Measurements from ENCODE around the gene TEX2.

TEX2 gene, protein sequence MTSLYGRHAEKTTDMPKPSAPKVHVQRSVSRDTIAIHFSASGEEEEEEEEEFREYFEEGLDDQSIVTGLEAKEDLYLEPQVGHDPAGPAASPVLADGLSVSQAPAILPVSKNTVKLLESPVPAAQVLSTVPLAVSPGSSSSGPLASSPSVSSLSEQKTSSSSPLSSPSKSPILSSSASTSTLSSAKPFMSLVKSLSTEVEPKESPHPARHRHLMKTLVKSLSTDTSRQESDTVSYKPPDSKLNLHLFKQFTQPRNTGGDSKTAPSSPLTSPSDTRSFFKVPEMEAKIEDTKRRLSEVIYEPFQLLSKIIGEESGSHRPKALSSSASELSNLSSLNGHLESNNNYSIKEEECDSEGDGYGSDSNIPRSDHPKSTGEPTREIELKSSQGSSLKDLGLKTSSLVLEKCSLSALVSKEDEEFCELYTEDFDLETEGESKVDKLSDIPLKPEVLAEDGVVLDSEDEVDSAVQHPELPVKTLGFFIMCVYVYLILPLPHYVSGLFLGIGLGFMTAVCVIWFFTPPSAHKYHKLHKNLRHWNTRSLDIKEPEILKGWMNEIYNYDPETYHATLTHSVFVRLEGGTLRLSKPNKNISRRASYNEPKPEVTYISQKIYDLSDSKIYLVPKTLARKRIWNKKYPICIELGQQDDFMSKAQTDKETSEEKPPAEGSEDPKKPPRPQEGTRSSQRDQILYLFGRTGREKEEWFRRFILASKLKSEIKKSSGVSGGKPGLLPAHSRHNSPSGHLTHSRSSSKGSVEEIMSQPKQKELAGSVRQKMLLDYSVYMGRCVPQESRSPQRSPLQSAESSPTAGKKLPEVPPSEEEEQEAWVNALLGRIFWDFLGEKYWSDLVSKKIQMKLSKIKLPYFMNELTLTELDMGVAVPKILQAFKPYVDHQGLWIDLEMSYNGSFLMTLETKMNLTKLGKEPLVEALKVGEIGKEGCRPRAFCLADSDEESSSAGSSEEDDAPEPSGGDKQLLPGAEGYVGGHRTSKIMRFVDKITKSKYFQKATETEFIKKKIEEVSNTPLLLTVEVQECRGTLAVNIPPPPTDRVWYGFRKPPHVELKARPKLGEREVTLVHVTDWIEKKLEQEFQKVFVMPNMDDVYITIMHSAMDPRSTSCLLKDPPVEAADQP

DNA sequence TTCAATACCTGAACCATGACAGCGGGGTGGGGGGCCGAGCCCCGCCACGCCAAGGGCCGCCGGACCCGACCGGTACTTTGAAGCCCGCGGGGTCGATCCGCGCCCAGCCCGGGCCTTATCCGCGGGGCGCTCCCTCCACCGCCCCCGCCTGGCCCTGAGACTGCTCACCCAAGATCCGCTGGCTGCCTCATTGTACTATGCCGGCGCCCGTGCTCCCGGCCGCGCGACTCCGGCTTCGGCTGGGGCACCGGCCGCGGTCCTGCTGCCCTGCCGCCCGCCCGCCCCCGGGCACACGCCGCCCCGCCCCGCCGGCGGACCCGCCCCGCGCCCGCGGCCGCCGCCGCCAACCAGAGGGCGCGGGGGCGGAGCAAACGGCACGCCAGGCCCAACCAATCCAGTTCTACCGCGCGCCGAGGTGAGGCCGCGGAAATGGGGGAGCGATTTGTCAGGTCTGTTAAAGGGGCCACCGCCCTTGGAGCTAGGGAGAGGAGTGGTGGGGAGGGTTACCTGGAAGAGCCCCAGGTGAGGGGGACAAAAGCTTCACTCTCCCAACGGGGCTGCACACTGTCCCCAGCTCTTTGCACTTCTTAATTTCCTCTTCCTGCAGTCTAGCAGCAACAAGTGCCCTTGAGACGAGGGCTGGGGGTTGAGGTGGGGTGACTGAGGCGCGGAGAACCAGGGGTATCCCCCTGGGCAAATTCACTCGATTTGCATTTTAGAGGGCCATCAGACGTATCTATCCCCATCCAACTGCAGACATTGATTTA is at the start of gene TEX2:
Gene TEX2 (minus strand): TSS at position 261 of the 767 bp plus-strand sequence. CDS start 49,043 bp downstream, outside the sequence.
- peak; percentile 97 for DNase-seq (ENCODE audit: insufficient read length, low spot score)
- peak; percentile 78 for FAIRE-seq

DNA sequence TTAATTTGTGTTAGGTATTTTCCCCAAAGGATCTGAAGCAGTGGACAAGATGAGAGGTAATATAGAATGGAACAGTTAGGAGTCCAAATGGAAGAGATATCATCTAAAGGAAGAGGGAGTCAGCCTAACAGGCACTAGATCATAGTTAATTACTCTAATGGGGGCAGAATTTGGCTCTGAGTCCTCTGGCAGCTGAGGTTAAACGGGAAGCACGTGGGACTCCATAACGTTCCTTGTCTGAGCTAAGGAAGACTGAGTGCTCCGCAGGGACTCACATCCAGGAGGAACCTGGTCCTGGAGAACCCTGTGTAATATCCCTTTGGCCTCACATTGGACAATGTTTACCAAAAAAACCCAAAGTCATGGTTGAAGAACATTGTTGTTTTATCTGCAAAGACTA is 46.6 kb upstream of the TEX2 start:
- FAIRE-seq: no peak
- DNase-seq (ENCODE audit: insufficient read length, low spot score): no peak

DNA sequence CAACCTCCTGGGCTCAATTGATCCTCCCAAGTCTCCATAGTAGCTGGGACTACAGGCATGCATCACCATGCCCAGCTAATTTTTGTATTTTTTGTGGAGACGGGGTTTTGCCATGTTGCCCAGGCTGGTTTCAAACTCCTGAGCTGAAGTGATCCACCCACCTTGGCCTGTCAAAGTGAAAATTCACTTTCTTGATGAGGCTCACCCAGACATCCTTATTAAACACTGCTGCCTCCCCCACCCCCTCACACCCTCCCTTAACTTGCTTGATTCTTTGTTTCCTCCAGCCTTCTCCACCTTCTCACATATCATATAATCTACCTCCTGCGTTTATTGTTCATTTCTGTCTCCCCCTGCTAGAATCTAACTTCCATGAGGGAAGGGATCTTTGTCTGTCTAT is 46.0 kb upstream of the TEX2 start:
- no peak for FAIRE-seq

DNA sequence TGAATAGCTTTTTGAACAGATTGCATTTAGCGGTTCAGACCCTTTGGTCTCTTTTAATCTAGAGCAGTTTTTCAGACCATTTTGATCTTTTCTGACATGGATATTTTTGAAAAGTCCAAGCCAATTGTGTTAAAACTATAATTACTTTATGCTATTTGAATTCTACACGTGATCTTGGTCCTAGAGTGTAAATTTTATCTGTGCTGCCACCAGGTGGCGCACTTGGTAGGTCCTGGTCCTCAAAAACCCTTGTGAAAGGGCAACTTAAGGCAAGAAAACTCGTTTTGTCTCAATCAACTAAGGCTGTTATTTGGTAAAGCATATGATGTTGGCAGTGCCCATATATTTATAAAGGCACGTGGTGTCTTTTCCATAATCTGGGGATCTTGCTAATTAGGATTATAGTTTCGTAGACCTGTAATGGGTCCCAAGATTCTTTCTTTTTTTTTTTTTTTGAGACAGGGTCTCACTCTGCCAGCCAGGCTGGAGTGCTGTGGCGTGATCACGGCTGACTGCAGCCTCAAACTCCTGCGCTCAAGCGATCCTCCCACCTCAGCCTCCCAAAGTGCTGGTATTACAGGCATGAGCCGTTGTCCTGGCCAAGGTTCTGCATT is 43.9 kb upstream of the TEX2 start:
- peak; percentile 56 for DNase-seq (ENCODE audit: insufficient read length, low spot score)
- peak; percentile 93 for FAIRE-seq

More for the DNA sequence above, 46.0 kb upstream of the TEX2 start:
- DNase-seq (ENCODE audit: insufficient read length, low spot score): no peak

DNA sequence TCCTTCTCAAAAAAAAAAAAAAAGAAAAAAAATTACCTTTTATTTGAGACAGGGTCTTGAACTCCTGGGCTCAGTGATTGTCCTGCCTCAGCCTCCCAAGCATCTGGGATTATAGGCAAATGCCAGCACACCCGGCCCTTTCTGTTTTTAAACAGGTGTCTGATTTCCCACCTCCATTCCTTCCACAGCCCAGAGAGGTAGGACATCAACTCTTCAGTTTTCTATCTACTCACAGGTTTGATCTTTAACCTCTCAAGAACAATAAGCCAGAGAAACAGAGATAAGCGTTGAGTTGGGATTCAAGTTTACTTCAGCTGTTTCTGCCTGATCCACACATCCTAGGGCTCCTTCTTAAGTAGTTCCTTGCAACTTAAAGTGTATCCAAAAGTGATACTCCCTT is 41.5 kb upstream of the TEX2 start:
- no peak for FAIRE-seq
- DNase-seq (ENCODE audit: insufficient read length, low spot score): no peak

DNA sequence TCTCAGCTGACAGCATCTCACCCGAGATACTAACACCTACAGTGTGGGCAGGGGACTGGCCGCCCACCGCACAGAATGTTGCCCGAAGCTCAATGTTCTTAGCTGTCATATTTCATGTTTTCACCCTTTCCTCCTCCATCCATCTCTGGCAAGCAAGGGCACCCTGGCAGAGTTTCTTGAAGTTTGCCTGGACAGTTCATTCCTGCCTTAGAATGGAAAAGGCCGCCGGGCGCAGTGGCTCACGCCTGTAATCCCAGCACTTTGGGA is 37.6 kb upstream of the TEX2 start:
- FAIRE-seq (no peak), DNase-seq (ENCODE audit: insufficient read length, low spot score) (no peak)

DNA sequence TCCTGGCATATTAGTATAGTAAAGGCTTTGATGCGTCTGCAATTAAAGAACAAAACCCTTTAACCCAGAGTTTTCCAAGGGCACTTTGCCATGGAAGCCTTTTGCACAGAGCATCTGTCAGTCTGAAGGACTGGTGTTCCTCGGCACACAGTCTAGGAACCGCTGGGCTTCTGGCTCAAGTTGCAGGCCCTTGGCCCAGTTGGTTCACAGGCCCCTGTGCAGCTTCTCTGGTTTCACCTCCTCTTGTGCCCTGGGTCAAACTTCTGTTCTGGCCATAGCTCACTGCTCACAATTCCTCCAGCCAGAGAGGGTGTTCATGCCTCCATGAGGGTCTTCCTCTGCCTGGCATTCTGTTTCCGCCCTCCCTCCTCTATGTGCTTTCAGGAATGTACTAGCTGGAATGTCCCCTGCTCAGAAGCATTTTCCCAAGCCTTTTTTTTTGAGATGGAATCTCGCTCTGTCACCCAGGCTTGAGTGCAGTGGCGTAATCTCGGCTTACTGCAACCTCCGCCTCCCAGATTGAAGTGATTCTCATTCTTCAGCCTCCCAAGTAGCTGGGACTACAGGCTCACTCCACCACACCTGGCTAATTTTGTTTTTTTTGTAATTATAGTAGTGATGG is 34.5 kb upstream of the TEX2 start:
- DNase-seq (ENCODE audit: insufficient read length, low spot score) (no peak), FAIRE-seq (no peak)

DNA sequence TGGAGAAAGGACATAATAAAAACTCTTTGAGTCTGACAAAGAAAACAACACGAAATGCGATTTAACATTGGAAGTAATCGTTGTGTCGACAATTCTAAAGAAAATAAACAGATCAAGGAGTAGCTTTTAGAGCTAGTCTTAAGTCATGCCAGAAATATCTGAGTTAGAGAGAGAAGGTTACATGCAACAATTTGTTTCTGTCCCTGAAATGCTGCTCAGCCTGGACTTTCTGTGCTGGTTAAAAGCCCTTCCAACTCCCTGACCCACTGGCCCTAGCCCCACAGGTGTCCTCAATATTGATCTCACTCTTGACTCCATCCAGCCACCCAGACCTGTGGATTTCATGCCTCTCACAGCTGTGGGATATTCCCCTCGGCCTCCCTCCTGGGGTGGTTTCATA is 33.2 kb upstream of the TEX2 start:
- DNase-seq (ENCODE audit: insufficient read length, low spot score) (no peak), FAIRE-seq (no peak)

DNA sequence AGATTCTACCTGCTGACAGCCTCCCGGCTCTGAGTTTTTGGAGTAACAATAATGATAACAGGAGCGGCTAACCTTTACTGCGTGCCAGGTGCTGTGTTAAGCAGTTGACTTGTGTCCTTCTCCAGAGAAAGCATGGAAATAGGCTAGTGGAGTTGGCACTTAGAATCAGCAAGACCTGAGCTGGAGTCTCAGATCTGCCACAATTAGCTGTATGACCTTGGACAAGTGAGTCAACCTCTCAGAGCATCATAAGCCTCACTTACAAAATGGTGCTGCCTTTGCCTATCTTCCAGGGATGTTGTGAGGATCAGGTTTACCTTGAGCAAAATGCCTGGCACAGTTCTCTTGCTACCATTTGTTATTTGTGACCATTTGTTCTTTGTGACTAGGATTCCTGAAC is 32.1 kb upstream of the TEX2 start:
- FAIRE-seq: no peak
- DNase-seq (ENCODE audit: insufficient read length, low spot score): no peak

DNA sequence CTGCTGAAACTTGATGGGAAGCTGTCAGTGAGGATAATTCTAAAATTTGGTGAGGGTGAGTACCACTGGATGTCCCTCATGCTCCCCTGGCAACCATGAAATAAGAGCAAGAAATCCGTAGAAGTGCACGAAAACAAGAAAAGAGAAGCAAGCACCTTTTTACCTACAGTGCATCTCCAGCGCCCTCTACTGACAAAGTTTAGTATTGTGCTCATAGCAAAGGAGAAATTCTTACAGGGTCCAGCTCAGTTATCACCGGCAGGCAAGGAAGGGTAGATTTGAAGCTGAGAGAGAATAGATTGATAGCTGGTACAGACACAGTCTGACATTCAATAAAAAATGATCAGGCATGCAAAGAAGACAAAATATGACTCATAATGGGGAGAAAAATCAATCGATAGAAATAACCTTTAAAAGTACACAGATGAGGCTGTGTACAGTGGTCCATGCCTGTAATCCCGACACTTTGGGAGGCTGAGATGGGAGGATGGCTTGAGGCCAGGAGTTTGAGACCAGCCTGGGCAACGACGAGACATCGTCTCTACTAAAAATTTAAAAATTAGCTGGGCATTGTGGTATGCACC is 28.3 kb upstream of the TEX2 start:
- FAIRE-seq: no peak

DNA sequence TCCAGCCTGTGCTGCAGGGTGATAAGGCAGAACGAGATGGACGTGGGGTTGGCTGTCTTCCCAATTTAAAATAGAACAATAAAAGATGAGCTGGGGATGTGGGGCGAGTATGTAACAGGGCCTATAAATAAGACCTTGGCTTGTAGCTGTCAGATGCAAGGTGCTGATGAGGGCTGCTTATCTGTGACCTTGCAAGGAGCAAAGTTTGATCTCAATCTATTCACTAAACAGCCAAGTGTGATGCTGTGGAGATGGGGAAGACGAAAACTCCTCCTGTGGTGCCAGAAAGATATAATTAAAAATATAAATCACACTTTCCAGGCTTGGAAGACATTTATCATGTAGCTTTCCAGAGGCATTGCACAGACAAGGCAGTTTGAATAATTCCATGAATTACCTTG is 26.7 kb upstream of the TEX2 start:
- DNase-seq (ENCODE audit: insufficient read length, low spot score) (no peak), FAIRE-seq (no peak)

More for the DNA sequence above, 28.3 kb upstream of the TEX2 start:
- no peak for DNase-seq (ENCODE audit: insufficient read length, low spot score)

DNA sequence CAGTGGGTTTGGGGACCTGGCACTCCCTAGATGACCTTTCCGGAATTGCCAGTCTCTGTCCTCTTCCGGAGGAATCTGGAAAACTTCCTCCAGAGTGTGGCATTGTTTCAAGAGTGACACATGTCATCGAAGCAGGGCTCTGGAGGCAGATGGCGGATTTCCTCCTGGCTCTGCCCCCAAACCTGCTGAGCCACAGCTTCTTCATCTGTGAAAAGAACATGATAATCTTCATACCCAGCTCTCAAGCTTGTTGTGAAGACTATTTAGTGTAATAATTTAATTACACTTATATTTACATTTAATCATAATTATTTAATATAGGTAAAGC is 19.7 kb upstream of the TEX2 start:
- FAIRE-seq (no peak), DNase-seq (ENCODE audit: insufficient read length, low spot score) (no peak)

DNA sequence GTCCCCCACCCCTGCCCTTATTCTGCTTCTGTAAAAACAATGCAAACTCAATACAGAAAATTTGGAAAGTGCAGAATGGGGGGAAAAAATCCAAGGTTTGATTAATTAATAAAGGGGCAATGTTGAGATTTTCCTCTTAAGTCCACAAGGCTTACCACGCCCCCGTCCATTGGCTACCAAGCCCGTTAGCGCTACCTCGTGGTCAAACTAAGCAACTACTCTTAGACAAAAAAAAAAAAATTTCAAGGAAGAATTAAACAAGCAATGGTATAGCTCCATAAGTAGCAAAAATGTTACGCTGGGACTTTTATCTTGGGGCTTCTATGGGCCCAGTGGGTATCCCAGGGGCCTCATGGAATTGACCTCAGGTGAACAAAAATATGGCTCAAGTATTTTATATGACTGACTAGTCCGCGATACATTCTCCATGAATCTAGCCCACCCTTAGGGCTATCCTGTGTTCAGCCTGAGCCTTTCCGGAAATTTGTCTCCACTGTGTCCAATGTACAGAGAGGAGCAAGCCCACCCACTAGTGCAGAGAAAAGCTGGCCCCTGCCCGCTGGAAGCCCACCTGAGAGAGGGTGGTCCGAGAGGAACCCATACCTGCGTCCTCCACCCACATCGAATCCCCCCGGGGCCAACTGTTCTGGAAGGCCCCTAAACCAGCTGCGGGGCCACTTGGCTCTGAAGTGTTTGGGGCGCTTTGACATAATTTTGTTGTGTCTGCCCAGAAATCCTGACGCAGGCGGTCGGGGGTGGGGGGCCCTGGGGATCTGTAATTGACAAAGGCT is 19.1 kb upstream of the TEX2 start:
- DNase-seq (ENCODE audit: insufficient read length, low spot score) (peak; percentile 50), FAIRE-seq (peak; percentile 76)

DNA sequence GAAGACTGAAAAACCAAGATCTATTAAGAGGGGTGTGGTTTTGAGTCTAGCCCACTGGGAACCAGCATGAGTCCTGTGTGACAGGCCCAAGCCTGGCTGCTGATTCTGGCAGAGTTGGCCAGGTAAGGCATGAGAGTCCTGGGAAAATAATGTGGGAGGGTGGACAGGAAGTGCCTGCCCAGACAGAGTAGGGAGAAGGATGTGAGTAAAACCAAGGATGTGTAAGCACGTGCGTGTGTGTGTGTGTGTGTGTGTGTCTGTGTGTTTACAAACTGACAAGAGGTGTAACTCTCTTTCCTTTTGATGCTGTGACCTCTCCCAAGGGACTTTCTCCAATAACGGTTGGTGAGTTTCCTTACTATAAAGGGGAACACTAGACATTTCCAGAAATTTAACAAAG is 15.6 kb upstream of the TEX2 start:
- no peak for DNase-seq (ENCODE audit: insufficient read length, low spot score)
- peak; percentile 44 for FAIRE-seq

DNA sequence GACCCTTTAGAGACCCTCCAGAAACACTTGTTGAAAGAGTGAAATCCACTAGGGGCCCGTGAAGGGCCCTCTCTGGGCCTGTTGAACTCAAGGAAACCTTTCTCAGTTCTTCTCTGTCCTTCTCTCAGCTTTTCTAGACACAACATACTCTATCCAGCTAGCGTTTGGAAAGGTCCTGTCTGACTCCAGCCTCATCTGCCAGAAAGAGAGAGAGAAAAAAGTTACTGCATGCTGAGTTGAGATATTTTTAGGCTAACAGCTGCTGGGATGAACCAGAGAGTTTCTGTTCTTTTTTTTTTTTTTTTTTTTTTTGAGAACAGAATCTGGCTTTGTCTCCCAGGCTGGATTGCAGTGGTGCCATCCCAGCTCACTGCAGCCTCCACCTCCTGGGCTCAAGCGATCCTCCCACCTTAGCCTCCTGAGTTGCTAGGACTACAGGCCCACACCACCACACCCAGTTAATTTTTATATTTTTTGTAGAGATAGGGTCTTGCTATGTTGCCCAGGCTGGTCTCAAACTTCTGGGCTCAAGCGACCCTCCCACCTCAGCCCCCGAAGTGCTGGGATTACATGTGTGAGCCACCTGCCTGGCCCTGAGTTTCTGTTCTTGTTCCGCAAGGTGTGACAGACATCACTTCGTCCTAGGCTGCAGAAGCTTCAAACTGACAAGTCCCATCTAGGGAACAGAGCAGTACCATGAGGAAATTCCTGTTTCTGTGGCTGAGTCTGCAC is 14.9 kb upstream of the TEX2 start:
- DNase-seq (ENCODE audit: insufficient read length, low spot score) (no peak), FAIRE-seq (no peak)

DNA sequence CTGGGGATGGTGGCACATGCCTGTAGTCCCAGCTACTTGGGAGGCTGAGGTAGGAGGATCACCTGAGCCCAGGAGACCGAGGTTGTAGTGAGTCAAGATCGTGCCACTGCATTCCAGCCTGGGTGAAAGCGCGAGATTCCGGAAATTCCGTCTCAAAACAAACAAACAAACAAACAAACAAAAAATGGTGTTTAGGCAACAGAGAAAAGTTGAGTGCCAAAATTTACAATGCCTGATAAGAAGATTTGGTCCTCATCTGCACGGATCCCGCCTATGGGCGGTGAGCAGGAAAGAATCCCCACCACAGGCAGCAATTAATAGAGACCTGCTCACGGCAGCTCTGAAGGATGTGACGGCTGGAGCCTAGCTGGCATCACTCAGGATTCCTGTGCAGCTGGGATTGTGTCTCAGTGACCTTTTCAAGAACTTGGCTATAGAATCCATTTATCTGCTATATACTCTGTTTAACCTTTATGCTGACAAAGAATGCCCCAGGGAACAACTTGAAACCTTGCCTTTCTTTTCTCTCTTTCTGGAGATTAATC is 14.0 kb upstream of the TEX2 start:
- FAIRE-seq: no peak
- no peak for DNase-seq (ENCODE audit: insufficient read length, low spot score)

DNA sequence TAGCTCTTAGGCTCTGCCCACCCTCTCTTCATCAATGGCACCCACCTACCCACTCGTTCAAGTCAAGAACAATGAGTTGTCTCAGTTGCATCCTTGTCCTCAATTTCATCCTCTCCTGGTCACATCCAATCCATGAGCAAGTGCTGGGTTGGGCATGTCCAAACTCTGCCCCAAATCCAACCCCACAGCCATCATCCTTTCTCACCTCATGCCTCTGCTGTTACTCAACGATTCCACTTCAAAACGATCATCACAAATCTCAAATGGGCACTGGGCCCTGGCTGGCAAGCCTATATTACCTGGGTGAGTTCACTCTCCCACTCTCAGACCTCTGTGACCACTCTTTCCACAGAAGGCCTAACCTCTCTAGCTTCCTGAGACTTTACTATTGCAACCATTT is 12.0 kb upstream of the TEX2 start:
- no peak for FAIRE-seq
- DNase-seq (ENCODE audit: insufficient read length, low spot score): no peak

DNA sequence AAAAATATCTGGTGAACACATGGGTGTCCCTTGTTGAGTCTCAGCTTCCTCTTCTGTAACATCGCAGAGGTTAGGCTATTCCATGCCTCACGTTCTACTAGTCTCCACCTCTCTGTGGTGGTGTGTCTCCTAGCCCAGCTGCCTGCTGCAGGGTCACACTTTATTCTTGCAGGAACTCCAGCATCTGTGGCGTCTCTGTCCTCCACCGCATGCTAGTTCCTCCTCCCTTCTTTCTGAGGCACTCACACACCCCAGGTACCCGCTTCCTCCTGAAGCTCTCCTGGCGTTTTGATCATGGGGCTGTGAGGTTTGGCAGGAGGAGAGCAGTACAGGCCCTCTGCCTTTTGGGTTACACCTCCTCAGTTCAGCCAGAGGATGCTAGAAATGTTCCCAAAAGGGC is 9.9 kb upstream of the TEX2 start:
- DNase-seq (ENCODE audit: insufficient read length, low spot score): no peak
- no peak for FAIRE-seq

All from GM19239 (cell line).